Subcutaneous adipose tissue (tissue), 4 donors: ENCODE data around the gene SEMA5B. TPM values are rescaled to one million over a fixed set of nuclear protein-coding genes. Genes with fewer than 3 reads are reported as not detected.

Source experiments
- CTCF ChIP-seq: fragments of 450-650 bp; IDR thresholded peaks from one replicate; pipeline ENCODE4 v1.5.1; 2016; ENCODE audit warnings: low read depth, mild to moderate bottlenecking, control low read depth, antibody characterized with exemption, moderate library complexity
- total RNA-seq, 4 donors: library from RNA; depleted of rRNA; stranded (reverse); fragments of >200 nt; gene quantifications; one replicate each; pipeline ENCODE4 v1.1.0, GENCODE V29; 2016

Gene SEMA5B
- total RNA-seq, 4 donors from 2014 or later: 0.51 to 0.88 TPM; not detected in 2

GRCh38 chr3:123013876-123014275 is 13.7 kb downstream of the SEMA5B start:
- no peak for TF ChIP-seq CTCF

DNA sequence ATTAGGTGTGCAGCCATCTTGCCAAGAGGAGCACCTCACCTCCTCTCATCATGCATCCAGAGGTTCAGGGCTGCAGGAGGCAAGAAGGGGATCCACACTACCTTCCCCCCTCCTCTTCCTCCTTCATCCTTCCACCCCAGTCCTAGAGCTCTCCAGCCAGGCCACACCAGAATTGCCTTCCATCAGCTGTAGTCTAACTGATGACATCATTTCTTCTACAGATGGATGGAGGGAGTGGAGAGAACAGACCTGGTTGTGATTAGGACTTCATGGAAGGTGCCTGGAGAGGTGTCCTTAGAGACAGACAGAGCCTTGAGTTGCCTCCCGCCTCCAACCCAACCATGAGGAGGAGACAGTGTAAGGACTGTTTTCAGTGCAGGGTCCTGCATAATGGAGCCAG is 14.9 kb downstream of the SEMA5B start:
- no peak for TF ChIP-seq CTCF

GRCh38 chr3:123011447-123011846 is 16.1 kb downstream of the SEMA5B start:
- no peak for TF ChIP-seq CTCF

- TF ChIP-seq CTCF: no peak
These were observed 18.7 kb downstream of the SEMA5B start for GRCh38 chr3:123008840-123009239.

DNA sequence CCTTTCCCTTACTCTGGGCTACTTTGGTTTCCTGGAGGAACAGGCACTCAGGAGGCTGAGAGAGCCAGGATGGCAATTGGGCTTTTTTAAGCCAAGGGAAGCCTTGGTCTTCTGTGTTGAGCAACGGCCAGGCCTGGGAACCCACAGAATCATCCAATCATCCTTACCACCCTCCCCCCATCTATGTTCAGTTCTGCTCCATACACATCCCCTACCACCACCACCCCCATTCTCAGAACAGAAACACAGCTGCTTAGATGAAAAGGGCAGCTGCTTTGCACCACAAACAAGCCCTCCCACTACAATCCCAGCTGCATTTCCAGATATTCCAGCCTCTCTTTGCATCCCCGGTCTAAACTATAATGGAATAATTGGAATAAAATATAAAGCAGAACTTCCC is 21.0 kb downstream of the SEMA5B start:
- TF ChIP-seq CTCF: no peak

DNA sequence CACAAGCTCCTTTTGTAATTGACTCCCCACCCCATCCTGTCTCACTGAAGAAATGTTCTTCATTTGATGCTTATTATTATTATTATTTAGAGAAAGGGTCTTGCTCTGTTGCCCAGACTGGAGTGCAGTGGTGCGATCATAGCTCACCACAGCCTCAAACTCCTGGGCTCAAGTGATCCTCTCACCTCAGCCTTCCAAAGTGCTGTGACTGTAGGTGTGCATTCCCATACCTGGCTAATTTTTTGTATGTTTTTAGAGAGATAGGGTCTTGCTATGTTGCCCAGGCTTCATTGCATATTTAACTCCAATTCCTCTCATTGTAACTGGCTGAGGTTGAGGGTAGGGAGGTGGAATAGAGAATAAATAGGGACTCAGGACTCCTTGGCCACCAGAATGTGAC is 22.3 kb downstream of the SEMA5B start:
- no peak for TF ChIP-seq CTCF

- TF ChIP-seq CTCF: no peak
These were observed 23.2 kb downstream of the SEMA5B start for GRCh38 chr3:123004201-123004918.
